A549 (cell line): ENCODE measurements around the gene SEZ6L2. TPM values are rescaled to one million over a fixed set of nuclear protein-coding genes. Genes with fewer than 3 reads are reported as not detected.

Experiments used
- ATAC-seq, 2 experiments: fragments of 200-7000 bp in 1 of 2; fragments of >200 bp in 1 of 2; cut with Nextera tagmentation in 1 of 2; cut with Tn5 transposase in 1 of 2; 3 replicates each; pipeline versions ENCODE4 v1.8.0 to v1.9.1; 2018 to 2020; ENCODE audit warnings: mild to moderate bottlenecking in 1 of 2, moderate library complexity in 1 of 2
- CTCF ChIA-PET: fragments of 300-600 bp; sonication (Branson Sonifier 250); formaldehyde crosslinking; extraction: SDS; loops from one replicate; lab custom pipeline; 2021; ENCODE audit warnings: antibody characterized with exemption, inconsistent platforms; lab: Yijun Ruan, JAX
- POLR2A ChIA-PET: fragments of 350-600 bp; formaldehyde crosslinking; extraction: SDS; loops from one replicate; lab custom pipeline; 2021; ENCODE audit warnings: antibody characterized with exemption, inconsistent platforms; lab: Yijun Ruan, JAX
- DNase-seq, 2 experiments: peaks; one replicate each; pipeline versions ENCODE4 v3.0.0 to v3.0.0-alpha.2; 2011 to 2016; ENCODE audit warnings: low read depth in 1 of 2, low spot score in 1 of 2
- FAIRE-seq: peaks from 2 replicates; lab custom pipeline; 2011; peaks lifted over from hg19 to GRCh38; lab: Jason Lieb, UNC
- H3K27ac ChIP-seq, 2 experiments: fragments of >200 bp; sonication (Bioruptor Twin); formaldehyde crosslinking; 3 replicates each; pipeline ENCODE4 v1.5.1; 2016 to 2017
- H3K4me1 ChIP-seq: fragments of >200 bp; sonication (Bioruptor Twin); formaldehyde crosslinking; 3 replicates; pipeline ENCODE4 v1.6.1; 2016
- H3K4me2 ChIP-seq: fragments of >200 bp; sonication (Bioruptor Twin); formaldehyde crosslinking; 3 replicates; pipeline ENCODE4 v1.6.1; 2016
- H3K4me3 ChIP-seq: fragments of >200 bp; sonication (Bioruptor Twin); formaldehyde crosslinking; 3 replicates; pipeline ENCODE4 v1.5.1; 2016
- H3K9me3 ChIP-seq: fragments of >200 bp; sonication (Bioruptor Twin); formaldehyde crosslinking; 3 replicates; pipeline ENCODE4 v1.6.1; 2016
- BHLHE40 ChIP-seq: IDR thresholded peaks from 2 replicates; pipeline ENCODE4 v1.6.1; 2012; ENCODE audit warnings: low read depth, low read length, inconsistent platforms
- CHD2 ChIP-seq: fragments of 150-350 bp; IDR thresholded peaks from 2 replicates; pipeline ENCODE4 v1.6.1; 2014; ENCODE audit warnings: low read length; ENCODE audit not compliant: partially characterized antibody
- EHMT2 ChIP-seq: fragments of 200-600 bp; sonication (generic); IDR thresholded peaks from 2 replicates; pipeline ENCODE4 v1.6.1; 2016; ENCODE audit warnings: antibody characterized with exemption, low read depth, mild to moderate bottlenecking, moderate library complexity
- FOSB ChIP-seq: fragments of 250-450 bp; sonication (Bioruptor Pico); IDR thresholded peaks from 2 replicates; pipeline ENCODE4 v1.5.0; 2020; ENCODE audit warnings: mild to moderate bottlenecking, moderate library complexity
- FOSL2 ChIP-seq, 2 experiments: fragments of 450-650 bp in 1 of 2; fragments of >200 bp in 1 of 2; sonication (Bioruptor Twin) in 1 of 2; formaldehyde crosslinking; IDR thresholded peaks; 2 replicates each; pipeline versions ENCODE4 v1.5.0 to v1.6.1; 2016 to 2020; ENCODE audit warnings: mild to moderate bottlenecking in 1 of 2, moderate library complexity in 1 of 2
- GATA3 ChIP-seq: IDR thresholded peaks from 2 replicates; pipeline ENCODE4 v1.6.1; 2012; ENCODE audit warnings: borderline replicate concordance
- HDAC2 ChIP-seq: fragments of 200-600 bp; sonication (generic); IDR thresholded peaks from 2 replicates; pipeline ENCODE4 v1.6.1; 2016
- HEYL ChIP-seq: fragments of 250-450 bp; sonication (Bioruptor Pico); IDR thresholded peaks from 2 replicates; pipeline ENCODE4 v1.8.0; 2021; ENCODE audit warnings: mild to moderate bottlenecking, moderate library complexity
- HOXA7 ChIP-seq: fragments of 250-450 bp; sonication (Bioruptor Pico); IDR thresholded peaks from 2 replicates; pipeline ENCODE4 v1.5.0; 2020; ENCODE audit warnings: mild to moderate bottlenecking, moderate library complexity
- HOXB13 ChIP-seq: fragments of 250-450 bp; sonication (Bioruptor Pico); IDR thresholded peaks from 2 replicates; pipeline ENCODE4 v1.5.0; 2020; ENCODE audit warnings: low read depth, mild to moderate bottlenecking, moderate library complexity
- HOXB5 ChIP-seq: fragments of 250-450 bp; sonication (Bioruptor Pico); IDR thresholded peaks from 2 replicates; pipeline ENCODE4 v1.5.0; 2020; ENCODE audit warnings: mild to moderate bottlenecking, moderate library complexity
- JUN ChIP-seq, 2 experiments: fragments of >200 bp; sonication (Bioruptor Twin); formaldehyde crosslinking; IDR thresholded peaks; 2 replicates in 1 of 2; 3 replicates in 1 of 2; pipeline ENCODE4 v1.6.1; 2016 to 2017
- MAFK ChIP-seq: fragments of 450-650 bp; IDR thresholded peaks from 2 replicates; pipeline ENCODE4 v1.6.1; 2014; ENCODE audit not compliant: partially characterized antibody
- MAZ ChIP-seq: fragments of 150-350 bp; IDR thresholded peaks from 2 replicates; pipeline ENCODE4 v1.6.1; 2014; ENCODE audit warnings: antibody characterized with exemption, low read depth, low read length, borderline replicate concordance
- PBX3 ChIP-seq: IDR thresholded peaks from 2 replicates; pipeline ENCODE4 v1.6.1; 2012
- POLR2A ChIP-seq: IDR thresholded peaks from 2 replicates; pipeline ENCODE4 v1.6.1; 2012; ENCODE audit warnings: mild to moderate bottlenecking, low read length
- RAD21 ChIP-seq, 2 experiments: fragments of >200 bp in 1 of 2; sonication (Bioruptor Twin) in 1 of 2; formaldehyde crosslinking in 1 of 2; IDR thresholded peaks in 1 of 2; conservative IDR thresholded peaks in 1 of 2; 2 replicates in 1 of 2; 3 replicates in 1 of 2; pipeline ENCODE4 v1.6.1; 2012 to 2018; ENCODE audit warnings: inconsistent platforms in 1 of 2
- RARB ChIP-seq: fragments of 250-450 bp; sonication (Bioruptor Pico); IDR thresholded peaks from 2 replicates; pipeline ENCODE4 v1.8.0; 2021; ENCODE audit warnings: mild to moderate bottlenecking, moderate library complexity
- RCOR1 ChIP-seq: fragments of 150-350 bp; IDR thresholded peaks from 2 replicates; pipeline ENCODE4 v1.6.1; 2014; ENCODE audit warnings: antibody characterized with exemption, low read length, low read depth
- REST ChIP-seq: fragments of 200-600 bp; sonication (generic); IDR thresholded peaks from 2 replicates; pipeline ENCODE4 v1.6.1; 2016; ENCODE audit warnings: antibody characterized with exemption, mild to moderate bottlenecking, moderate library complexity
- SMC3 ChIP-seq: fragments of >200 bp; sonication (Bioruptor Twin); formaldehyde crosslinking; IDR thresholded peaks from 3 replicates; pipeline ENCODE4 v1.6.1; 2018; ENCODE audit warnings: inconsistent platforms
- SREBF2 ChIP-seq: fragments of 450-650 bp; IDR thresholded peaks from 2 replicates; pipeline ENCODE4 v1.6.1; 2014; ENCODE audit warnings: mild to moderate bottlenecking, moderate library complexity
- TFCP2L1 ChIP-seq: fragments of 250-450 bp; sonication (Bioruptor Pico); IDR thresholded peaks from 2 replicates; pipeline ENCODE4 v1.5.0; 2021; ENCODE audit warnings: mild to moderate bottlenecking
- ZC3H11A ChIP-seq: fragments of 450-650 bp; IDR thresholded peaks from 2 replicates; pipeline ENCODE4 v1.6.1; 2014; ENCODE audit warnings: antibody characterized with exemption, mild to moderate bottlenecking
- ZNF302 ChIP-seq: fragments of 250-450 bp; sonication (Bioruptor Pico); IDR thresholded peaks from 2 replicates; pipeline ENCODE4 v1.9.0; 2021; ENCODE audit warnings: inconsistent platforms, mild to moderate bottlenecking, moderate library complexity
- ZSCAN20 ChIP-seq: fragments of 250-450 bp; sonication (Bioruptor Pico); IDR thresholded peaks from 2 replicates; pipeline ENCODE4 v1.8.0; 2022; ENCODE audit warnings: mild to moderate bottlenecking, moderate library complexity
- WGBS: methylation state at CpG from one replicate; pipeline ENCODE4 v1.1.6; 2017; ENCODE audit errors: missing lambda C conversion rate; 5-methylcytosine and 5-hydroxymethylcytosine counted together
- polyA minus RNA-seq: library from RNA; depleted of rRNA, polyadenylated mRNA; stranded (reverse); fragments of >200 nt; gene quantifications from 2 replicates; pipeline ENCODE4 v1.2.3, GENCODE V29; 2011; rRNA and poly(A)+ RNA removed
- polyA plus RNA-seq, 4 experiments: library from polyadenylated mRNA; depleted of rRNA in 3 of 4; stranded (reverse); fragments of >200 nt; fragmentation: RNase III in 1 of 4; extraction: RNeasy Plus Mini Kit Qiagen cat#74134 plus additional on column Dnase treatment in 1 of 4; gene quantifications; 2 replicates in 3 of 4; 3 replicates in 1 of 4; pipeline ENCODE4 v1.2.3, GENCODE V29; 2011 to 2017
- TF ChIP-seq, protein P1 (sequence below): fragments of 450-650 bp; IDR thresholded peaks from 2 replicates; pipeline ENCODE4 v1.6.1; 2014; ENCODE audit warnings: antibody characterized with exemption
- TF ChIP-seq, protein P2 (sequence below): fragments of >200 bp; sonication (Bioruptor Twin); formaldehyde crosslinking; IDR thresholded peaks from 3 replicates; pipeline ENCODE4 v1.5.1; 2016
- TF ChIP-seq, protein P3 (sequence below): IDR thresholded peaks from 2 replicates; pipeline ENCODE4 v1.6.1; 2012
- TF ChIP-seq, protein P4 (sequence below): fragments of >200 bp; sonication (Bioruptor Twin); formaldehyde crosslinking; IDR thresholded peaks from 3 replicates; pipeline ENCODE4 v1.6.1; 2016

Gene SEZ6L2
- polyA plus RNA-seq (2011; rRNA removed) (4.3 and 5.1 TPM in 2 replicates), polyA plus RNA-seq (2017; fragmentation: RNase III; extraction: RNeasy Plus Mini Kit Qiagen cat#74134 plus additional on column Dnase treatment) (9.0 to 12.6 TPM (median 11.4 TPM) in 3 replicates), polyA minus RNA-seq (3.3 and 4.5 TPM in 2 replicates)
- 5.3 and 6.6 TPM in 2 replicates for polyA plus RNA-seq (2012; cell fraction: cytosol; rRNA removed)
- 17.3 and 28.0 TPM in 2 replicates for polyA plus RNA-seq (2012; cell fraction: nucleus; rRNA removed)

GRCh38 chr16:29899516-29900101, at the start of gene SEZ6L2:
SEZ6L2 (minus strand) TSS chr16:29899550; CDS start chr16:29899019, 531 bp downstream.
- ATAC-seq (peak; percentile 80 to 88), DNase-seq (peak; percentile 89 to 94), FAIRE-seq (no peak)
- WGBS: under 1% methylated on average over 25 of the region's 29 CpGs
- Histone ChIP-seq H3K4me3 (peak within 1 kb of the TSS; percentile 68), H3K27ac (peak within 1 kb of the TSS; percentile 80 to 88), H3K4me1 (peaks cover 16% of the 10 kb centered on the region)
- POLR2A ChIA-PET: interaction anchor here (0.6 to 2.3 kb wide), 14 partner anchors 13 to 166 kb away, joined by 3 to 12 read pairs (median 5); partner anchors contain the start of genes ALDOA, CDIPT, HIRIP3 and INO80E
- no peak; the same call in 2 of the 3 replicates for TF ChIP-seq SMC3
- TF ChIP-seq EHMT2: peak; percentile 90
- TF ChIP-seq FOSB: no peak
- 0 out of 5 replicates have a peak, but pooled peaks of 1 of the 2 experiments have one; percentile 13 for TF ChIP-seq JUN (IDR thresholded peaks at IDR 0.05)
- TF ChIP-seq, protein P1, sequence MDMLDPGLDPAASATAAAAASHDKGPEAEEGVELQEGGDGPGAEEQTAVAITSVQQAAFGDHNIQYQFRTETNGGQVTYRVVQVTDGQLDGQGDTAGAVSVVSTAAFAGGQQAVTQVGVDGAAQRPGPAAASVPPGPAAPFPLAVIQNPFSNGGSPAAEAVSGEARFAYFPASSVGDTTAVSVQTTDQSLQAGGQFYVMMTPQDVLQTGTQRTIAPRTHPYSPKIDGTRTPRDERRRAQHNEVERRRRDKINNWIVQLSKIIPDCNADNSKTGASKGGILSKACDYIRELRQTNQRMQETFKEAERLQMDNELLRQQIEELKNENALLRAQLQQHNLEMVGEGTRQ: no peak
- no peak for TF ChIP-seq FOSL2 (IDR thresholded peaks at IDR 0.05)
- TF ChIP-seq FOSL2 (CRISPR knock-in tag; IDR thresholded peaks at IDR 0.05): no peak
- TF ChIP-seq REST: peak; percentile 99
- no peak for TF ChIP-seq RARB (CRISPR knock-in tag)
- TF ChIP-seq PBX3: no peak
- TF ChIP-seq MAFK: no peak
- no peak for TF ChIP-seq BHLHE40
- TF ChIP-seq HOXB5 (CRISPR knock-in tag): no peak
- TF ChIP-seq CHD2: no peak
- TF ChIP-seq HDAC2: 0 out of 2 replicates have a peak, but pooled peaks have one; percentile 44
- 0 out of 2 replicates have a peak, but pooled peaks have one; percentile 52 for TF ChIP-seq MAZ
- TF ChIP-seq SREBF2: no peak
- TF ChIP-seq RAD21 (conservative IDR thresholded peaks at IDR 0.05 in 1 of 2, IDR thresholded peaks at IDR 0.05 in 1 of 2): 0 out of 5 replicates have a peak, but pooled peaks have one; percentile 21 to 22
- no peak for TF ChIP-seq HOXA7 (CRISPR knock-in tag)
- TF ChIP-seq HEYL: no peak
- TF ChIP-seq, protein P2, sequence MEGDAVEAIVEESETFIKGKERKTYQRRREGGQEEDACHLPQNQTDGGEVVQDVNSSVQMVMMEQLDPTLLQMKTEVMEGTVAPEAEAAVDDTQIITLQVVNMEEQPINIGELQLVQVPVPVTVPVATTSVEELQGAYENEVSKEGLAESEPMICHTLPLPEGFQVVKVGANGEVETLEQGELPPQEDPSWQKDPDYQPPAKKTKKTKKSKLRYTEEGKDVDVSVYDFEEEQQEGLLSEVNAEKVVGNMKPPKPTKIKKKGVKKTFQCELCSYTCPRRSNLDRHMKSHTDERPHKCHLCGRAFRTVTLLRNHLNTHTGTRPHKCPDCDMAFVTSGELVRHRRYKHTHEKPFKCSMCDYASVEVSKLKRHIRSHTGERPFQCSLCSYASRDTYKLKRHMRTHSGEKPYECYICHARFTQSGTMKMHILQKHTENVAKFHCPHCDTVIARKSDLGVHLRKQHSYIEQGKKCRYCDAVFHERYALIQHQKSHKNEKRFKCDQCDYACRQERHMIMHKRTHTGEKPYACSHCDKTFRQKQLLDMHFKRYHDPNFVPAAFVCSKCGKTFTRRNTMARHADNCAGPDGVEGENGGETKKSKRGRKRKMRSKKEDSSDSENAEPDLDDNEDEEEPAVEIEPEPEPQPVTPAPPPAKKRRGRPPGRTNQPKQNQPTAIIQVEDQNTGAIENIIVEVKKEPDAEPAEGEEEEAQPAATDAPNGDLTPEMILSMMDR: no peak
- no peak for TF ChIP-seq GATA3
- peak; percentile 44 for TF ChIP-seq POLR2A
- TF ChIP-seq RCOR1: no peak
- TF ChIP-seq ZC3H11A: no peak
- TF ChIP-seq TFCP2L1 (CRISPR knock-in tag): peak; percentile 55
- TF ChIP-seq HOXB13 (CRISPR knock-in tag): peak; percentile 44; the same call in 1 of the 2 replicates
- TF ChIP-seq ZSCAN20 (CRISPR knock-in tag): no peak
- TF ChIP-seq ZNF302: no peak
- TF ChIP-seq, protein P3, sequence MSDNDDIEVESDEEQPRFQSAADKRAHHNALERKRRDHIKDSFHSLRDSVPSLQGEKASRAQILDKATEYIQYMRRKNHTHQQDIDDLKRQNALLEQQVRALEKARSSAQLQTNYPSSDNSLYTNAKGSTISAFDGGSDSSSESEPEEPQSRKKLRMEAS: peak; percentile 13; the same call in 1 of the 2 replicates
- TF ChIP-seq, protein P4, sequence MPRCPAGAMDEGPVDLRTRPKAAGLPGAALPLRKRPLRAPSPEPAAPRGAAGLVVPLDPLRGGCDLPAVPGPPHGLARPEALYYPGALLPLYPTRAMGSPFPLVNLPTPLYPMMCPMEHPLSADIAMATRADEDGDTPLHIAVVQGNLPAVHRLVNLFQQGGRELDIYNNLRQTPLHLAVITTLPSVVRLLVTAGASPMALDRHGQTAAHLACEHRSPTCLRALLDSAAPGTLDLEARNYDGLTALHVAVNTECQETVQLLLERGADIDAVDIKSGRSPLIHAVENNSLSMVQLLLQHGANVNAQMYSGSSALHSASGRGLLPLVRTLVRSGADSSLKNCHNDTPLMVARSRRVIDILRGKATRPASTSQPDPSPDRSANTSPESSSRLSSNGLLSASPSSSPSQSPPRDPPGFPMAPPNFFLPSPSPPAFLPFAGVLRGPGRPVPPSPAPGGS: peak; percentile 38; the same call in 1 of the 3 replicates
- TF ChIP-seq, all 56 proteins: peak for 11
- Histone ChIP-seq H3K4me2 (peak within 1 kb of the TSS; percentile 98), H3K9me3 (no peaks in the 10 kb centered on the region)
- CTCF ChIA-PET: interaction anchor here (0.7 to 5.4 kb wide), 15 partner anchors 10 to 132 kb away, joined by 3 to 41 read pairs (median 4); no protein-coding TSS in a partner anchor
